Stimulated activated naive CD8-positive, alpha-beta T cell treated with anti-CD3 and anti-CD28 coated beads, Interleukin-15, Interleukin-2, amounts not matched to agents 100 U/mL and 50 U/mL, for 24 hours (primary cell): Measurements from ENCODE around the gene DSCAM.
"Not testable (repeated sequence)": the region's sequence is repeated elsewhere in the genome, so short reads cannot be mapped to it uniquely, and the experiment has no call there.

Source experiments
- ATAC-seq: fragments of 150-1000 bp; cut with Tn5 transposase; one replicate; pipeline ENCODE4 v1.10.0; 2021
- DNase-seq: peaks from one replicate; pipeline ENCODE4 v3.0.0; 2021

Gene DSCAM

GRCh38 chr21:40452548-40452947 lies 394.4 kb downstream of the DSCAM start:
- ATAC-seq (no peak), DNase-seq (no peak)

- no peak for ATAC-seq
- DNase-seq: no peak
Observed at GRCh38 chr21:40447016-40447415, 399.9 kb downstream of the DSCAM start.

DNA sequence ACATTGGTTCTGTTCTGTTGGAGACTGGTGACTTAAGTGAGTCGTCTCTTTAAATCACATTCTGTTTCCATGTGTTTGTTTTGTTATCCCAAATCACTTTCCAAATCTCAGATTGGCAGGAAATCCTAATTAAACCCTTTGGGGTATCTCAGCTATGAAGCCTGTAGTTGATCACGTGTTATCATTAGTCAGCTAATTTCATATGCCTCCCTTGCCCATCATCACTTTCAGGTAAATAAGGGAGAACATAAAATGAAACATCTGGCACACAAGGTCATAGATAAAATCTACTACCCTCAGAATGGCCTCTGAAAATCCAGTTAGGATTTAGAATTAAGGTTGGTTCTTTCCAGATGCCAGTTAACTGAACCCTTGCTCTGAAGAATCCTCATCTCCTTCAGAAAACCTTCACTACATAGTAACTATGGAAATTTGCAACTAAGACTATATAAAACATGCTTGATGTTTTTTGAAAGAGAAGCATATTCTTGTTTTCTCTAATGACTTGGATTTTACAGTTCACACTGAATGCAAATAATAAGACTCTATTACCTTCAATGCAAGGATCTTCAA lies 401.5 kb downstream of the DSCAM start:
- DNase-seq: no peak
- ATAC-seq: no peak

- ATAC-seq, DNase-seq: not testable (repeated sequence)
Observed at GRCh38 chr21:40439581-40439980, 407.4 kb downstream of the DSCAM start.

DNA sequence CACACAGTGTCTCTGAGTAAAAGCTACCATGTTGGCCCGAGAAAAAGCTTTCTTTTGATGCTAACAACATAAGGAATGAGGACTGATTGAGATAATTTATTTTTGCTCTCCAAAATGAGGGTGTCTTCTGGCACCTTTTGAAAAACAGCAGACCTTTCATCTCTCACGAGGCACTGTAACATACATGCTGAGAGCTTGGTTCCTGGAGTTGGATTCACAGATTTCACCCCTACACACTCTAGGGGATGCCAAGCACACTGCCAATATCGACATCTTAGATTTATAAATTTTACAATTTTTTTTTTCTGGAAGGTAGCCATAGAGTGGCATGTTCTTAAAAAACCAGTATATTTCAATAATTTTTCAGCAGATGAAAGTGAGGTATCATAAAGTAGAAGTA lies 408.3 kb downstream of the DSCAM start:
- ATAC-seq (no peak), DNase-seq (no peak)

DNA sequence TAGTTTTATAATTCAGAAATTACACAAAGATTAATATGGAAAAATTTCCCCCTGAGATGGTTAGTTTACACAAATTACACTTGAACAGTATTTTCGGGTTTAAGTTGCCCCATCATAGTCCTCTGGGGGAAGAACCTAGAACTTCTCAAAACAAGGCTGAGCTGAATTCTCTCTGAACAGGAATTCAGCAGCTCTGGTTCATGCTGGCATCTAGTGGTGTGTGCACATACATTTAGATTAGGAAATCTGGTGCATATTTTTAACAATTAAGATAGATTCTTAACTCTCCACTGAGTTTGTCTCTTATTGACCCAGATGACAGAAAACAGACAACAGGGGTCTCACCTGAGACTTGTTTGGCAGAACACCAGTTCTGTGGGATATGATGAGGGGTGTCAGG lies 410.7 kb downstream of the DSCAM start:
- DNase-seq: no peak
- no peak for ATAC-seq

DNA sequence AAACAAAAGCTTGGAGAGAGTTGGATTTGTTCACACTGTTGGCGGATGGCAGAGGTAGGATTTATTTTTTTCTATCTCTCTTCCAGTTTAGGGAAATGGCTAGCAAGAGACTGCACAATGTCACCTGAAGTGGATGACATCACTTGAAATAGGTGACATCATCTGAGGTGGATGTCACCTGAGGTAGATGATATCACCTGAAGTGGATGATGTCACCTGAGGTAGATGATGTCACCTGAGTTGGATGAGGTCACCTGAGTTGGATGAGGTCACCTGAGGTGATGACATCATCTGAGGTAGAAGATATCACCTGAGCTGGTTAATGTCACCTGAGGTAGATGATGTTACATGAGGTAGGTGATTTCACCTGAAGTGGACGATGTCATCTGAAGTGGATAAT lies 413.4 kb downstream of the DSCAM start:
- no peak for DNase-seq
- no peak for ATAC-seq

DNA sequence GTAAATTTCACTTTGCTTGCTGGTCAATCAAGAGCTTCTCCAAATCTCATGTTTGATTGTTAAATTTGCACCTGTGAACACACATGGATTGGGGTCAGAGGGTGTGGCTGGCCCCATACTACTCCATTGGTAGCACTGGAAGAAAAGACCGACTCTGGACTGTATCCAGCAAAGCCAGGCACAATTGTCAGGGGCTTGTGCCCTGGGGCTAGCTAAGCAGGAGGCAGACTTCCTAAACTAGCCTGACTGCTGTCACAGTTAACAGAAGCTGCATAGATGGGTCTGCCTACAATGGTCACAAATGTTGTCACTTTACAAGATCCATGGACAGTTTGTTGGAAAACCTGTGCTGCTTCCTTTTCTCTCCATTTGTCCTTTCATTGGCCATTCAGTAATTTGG lies 421.0 kb downstream of the DSCAM start:
- ATAC-seq (no peak), DNase-seq (no peak)

DNA sequence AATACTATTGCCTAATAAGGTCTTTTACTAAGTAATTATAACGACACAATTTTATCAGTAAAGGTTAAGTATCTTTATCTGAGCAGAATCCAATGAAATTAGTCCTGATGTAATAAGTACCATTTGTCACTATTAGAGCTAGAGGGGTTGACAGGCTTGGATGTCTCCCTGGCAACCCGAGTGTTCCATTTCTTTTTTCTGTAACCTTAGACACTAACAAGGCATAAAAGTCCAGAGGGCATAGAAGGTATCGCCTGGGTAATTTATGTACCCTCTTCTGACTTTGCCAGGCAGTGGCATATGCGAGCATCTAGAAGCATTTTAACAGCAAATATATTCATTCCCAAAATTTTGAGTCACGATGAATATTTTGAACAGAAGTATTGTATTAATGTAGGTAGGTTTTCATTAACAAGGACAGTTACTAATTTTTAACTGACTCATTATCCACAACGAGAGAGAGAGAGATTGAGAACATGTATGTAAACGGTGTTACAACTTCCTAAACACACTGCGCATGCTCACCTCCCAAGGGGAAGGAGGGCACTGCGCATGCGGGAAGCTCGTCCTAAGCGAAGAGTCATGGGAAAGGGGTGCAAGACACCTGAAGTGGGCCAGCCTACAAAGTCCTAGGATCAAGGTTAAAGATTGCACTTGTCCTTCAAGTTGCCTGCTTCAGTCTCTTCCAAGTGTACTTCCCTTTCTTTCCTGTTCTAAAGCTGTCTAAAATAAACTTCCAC lies 423.9 kb downstream of the DSCAM start:
- DNase-seq (no peak), ATAC-seq (no peak)

GRCh38 chr21:40421121-40421520 lies 425.8 kb downstream of the DSCAM start:
- no peak for ATAC-seq
- DNase-seq: no peak

GRCh38 chr21:40416572-40416971 lies 430.4 kb downstream of the DSCAM start:
- DNase-seq (no peak), ATAC-seq (no peak)

- DNase-seq: no peak
Observed at GRCh38 chr21:40408561-40408960, 438.4 kb downstream of the DSCAM start.

GRCh38 chr21:40404396-40404800 lies 442.6 kb downstream of the DSCAM start:
- no peak for DNase-seq
- no peak for ATAC-seq

More at GRCh38 chr21:40408561-40408960, 438.4 kb downstream of the DSCAM start:
- no peak for ATAC-seq

- ATAC-seq (no peak), DNase-seq (no peak)
Observed at GRCh38 chr21:40402884-40403582, 443.9 kb downstream of the DSCAM start.

GRCh38 chr21:40395732-40396131 lies 451.2 kb downstream of the DSCAM start:
- ATAC-seq: no peak
- no peak for DNase-seq

- DNase-seq (no peak), ATAC-seq (no peak)
Observed at GRCh38 chr21:40393066-40393465, 453.9 kb downstream of the DSCAM start.

DNA sequence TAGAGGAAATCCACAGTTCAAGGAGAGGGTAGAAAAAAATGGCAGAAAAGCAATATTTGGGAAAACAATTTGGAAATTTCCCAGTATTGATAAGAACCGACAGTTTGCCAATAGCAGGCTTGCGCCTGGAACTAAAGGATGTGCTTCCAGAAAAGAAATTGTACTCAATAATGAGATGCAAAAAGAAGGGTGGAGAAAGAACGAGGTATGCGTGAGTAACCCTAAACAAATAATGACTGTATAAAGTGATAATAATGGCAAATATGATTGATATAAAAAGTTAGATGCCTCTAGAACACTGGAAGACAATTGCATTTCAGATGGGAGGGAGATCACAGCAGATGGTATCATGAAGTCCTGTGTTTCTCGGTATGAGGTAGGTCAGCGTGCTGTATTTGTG lies 458.9 kb downstream of the DSCAM start:
- no peak for DNase-seq
- no peak for ATAC-seq

DNA sequence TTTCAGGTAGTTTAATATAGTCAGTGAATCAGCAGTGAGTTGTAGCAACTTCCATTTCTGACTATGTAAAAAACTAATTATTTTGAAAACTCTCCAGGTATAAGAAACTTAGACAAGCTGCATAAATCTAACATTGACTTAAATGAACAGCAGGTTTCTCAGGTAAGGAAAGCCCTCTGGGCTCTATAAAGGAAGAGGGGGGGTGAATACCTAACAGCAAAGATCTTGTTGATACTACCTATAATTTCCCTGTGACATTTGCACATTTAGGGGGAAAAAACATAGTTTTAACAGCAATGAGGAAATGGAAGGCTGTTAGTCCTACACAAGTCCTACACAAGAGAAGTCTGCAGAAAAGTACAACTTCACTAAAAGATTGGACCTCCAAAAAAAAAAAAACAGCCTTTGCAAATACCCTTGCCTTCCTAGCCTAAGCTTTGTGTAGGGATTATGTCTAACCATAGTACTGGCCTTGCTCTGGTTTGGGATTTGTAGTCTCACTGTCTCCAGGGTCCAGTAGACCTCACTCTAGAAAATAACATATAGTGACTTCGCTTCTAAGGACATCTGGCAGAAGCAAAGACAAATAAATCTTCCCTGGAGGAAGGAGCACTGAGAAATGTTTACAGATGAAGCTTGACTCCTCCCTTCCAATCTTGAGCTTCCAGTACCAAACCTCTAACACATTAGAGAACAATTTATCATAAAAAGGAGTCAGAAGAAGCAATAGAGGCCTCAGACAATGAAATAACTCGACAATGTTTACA lies 459.8 kb downstream of the DSCAM start:
- DNase-seq (no peak), ATAC-seq (no peak)

DNA sequence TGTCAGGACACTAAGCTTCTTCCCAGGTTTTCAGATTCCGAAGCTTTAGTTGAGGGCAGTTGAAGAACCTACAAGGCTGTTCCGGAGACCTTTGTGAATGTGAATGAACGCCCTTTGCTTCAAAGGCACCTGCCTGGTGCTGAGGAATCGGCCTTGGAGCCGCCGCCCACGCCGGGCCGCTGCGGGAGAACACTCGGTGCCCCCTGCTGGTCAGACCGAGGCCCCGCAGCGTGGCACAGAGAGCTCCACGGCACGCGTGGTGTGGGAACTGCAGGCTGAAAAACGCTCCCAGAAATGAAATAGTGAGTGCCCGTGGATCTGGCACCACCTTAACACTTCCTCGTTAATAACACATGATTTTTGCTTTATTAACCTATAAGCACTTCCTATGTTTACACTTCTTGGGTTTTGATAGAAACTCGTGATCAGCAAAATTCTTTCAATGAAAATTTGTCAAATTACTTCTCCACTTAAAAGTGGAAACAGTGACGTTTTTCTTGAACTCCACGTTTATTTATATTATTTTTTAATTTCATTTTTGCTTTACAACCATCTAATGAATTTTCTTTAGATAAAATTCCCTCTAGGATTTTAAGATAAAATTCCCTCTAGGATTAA lies 460.6 kb downstream of the DSCAM start:
- DNase-seq (peak; percentile 34), ATAC-seq (no peak)

DNA sequence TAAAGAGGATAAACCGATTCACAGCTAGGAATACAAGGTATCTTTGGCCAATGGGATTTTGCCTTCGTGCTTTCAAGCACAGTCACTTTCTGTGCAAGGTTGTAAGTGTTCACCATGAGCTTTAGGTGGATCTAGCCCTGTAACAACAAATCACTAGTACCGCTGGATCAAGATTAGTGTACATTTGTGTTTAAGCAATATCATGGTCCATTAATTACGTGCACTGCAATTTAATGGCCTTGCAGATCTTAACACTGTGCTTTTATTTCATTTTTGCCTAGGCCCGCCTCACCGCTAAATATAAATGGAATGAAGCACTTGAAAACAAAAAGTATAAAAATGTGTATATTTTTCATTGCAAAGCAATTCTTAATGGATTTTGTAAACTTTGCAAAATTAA lies 461.1 kb downstream of the DSCAM start:
- no peak for ATAC-seq
- no peak for DNase-seq

GRCh38 chr21:40383951-40384350 lies 463.0 kb downstream of the DSCAM start:
- DNase-seq (no peak), ATAC-seq (no peak)

DNA sequence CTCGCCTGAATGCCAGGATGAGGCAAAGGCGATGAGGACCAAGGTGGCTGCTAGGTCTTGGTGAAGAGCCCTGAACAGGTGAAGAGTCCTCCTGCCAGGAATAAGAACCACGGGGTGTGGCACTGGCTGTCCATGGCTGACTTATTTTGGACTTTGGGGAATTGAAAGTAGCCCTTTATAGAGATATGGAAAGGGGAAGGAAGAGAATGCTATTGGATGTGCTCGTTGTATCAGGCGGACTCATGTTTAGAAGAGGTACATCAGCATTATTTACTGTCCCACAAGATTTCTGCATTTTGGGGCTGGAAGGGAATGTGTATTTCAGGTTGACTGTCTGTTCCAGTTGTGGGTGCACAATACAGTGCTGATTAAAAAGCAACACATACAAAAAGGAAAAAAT lies 465.8 kb downstream of the DSCAM start:
- ATAC-seq: no peak

More for the DNA sequence above, 465.8 kb downstream of the DSCAM start:
- no peak for DNase-seq
